Measurements from ENCODE around the gene AQP11. TPM values are rescaled to one million over a fixed set of nuclear protein-coding genes. Genes with fewer than 3 reads are reported as not detected.

AQP11 gene
- total and polyA plus RNA-seq, 2 of the 4 experiments (the other 2 are of a cell fraction): 1.1 TPM

GRCh38 chr11:77593883-77594282, 4.1 kb downstream of the AQP11 start:
- ChIA-PET CTCF (interaction anchor here (0.6 to 1.5 kb wide), 2 partner anchors 11 to 322 kb away, joined by 4 to 5 read pairs; no protein-coding TSS in a partner anchor), POLR2A (ENCODE audit: unreplicated experiment) (no interaction called here)

More at GRCh38 chr11:77593883-77594282, 4.1 kb downstream of the AQP11 start:
- Histone ChIP-seq H4K20me1 (ENCODE audit: insufficient read depth, low read length) (no peaks in the 10 kb centered on the region), H4K8ac (ENCODE audit: low read depth in 2 of 2, low read length in 2 of 2) (no peak overlapping the region), H3K14ac (replicated peaks; ENCODE audit: low read depth, low read length) (no peak overlapping the region), H3K27me3 (ENCODE audit: control insufficient read depth, insufficient read depth, low read length) (no peaks in the 10 kb centered on the region), H3K79me1 (ENCODE audit: low read depth in 1 of 2, low read length in 2 of 2) (0 out of 4 replicates have a peak, but pooled peaks cover 0 to 5% of the 10 kb centered on the region in 2 experiments), H3K4ac (ENCODE audit: low read depth, low read length) (no peak overlapping the region), H3K9me3 (ENCODE audit: control insufficient read depth, insufficient read depth, low read length) (no peaks in the 10 kb centered on the region), H3K9me1 (ENCODE audit: insufficient read depth, low read length) (no peaks in the 10 kb centered on the region; the same call in 1 of the 2 replicates), H3K36me3 (ENCODE audit: control insufficient read depth, insufficient read depth, low read length) (no peaks in the 10 kb centered on the region), H3K4me2 (ENCODE audit: low read depth, low read length) (no peak overlapping the region), H2AK5ac (ENCODE audit: low read depth, low read length) (no peak overlapping the region), H3K56ac (ENCODE audit: extremely low read depth, insufficient read depth, low read length) (no peak overlapping the region), H4K91ac (ENCODE audit: insufficient read depth, low read depth, low read length) (no peak overlapping the region), H2BK5ac (ENCODE audit: low read depth, low read length, poor library complexity, severe bottlenecking) (no peak overlapping the region), H2AK9ac (replicated peaks; ENCODE audit: low read depth, low read length, poor library complexity) (no peak overlapping the region), H3K9ac (ENCODE audit: low read depth, low read length) (no peak overlapping the region), H2BK15ac (ENCODE audit: low read depth, low read length) (no peak overlapping the region), H3K23ac (ENCODE audit: low read depth, low read length) (no peak overlapping the region), H3K4me1 (ENCODE audit: control insufficient read depth, insufficient read depth, low read length) (peaks cover 2% of the 10 kb centered on the region; the same call in 1 of the 2 replicates), H4K5ac (ENCODE audit: low read depth, low read length) (no peak overlapping the region), H2BK20ac (ENCODE audit: low read depth, low read length) (no peak overlapping the region), H2AFZ (replicated peaks; ENCODE audit: low read length, poor library complexity) (no peak overlapping the region), H3K18ac (ENCODE audit: low read depth, low read length) (no peak overlapping the region), H3K27ac (ENCODE audit: insufficient read depth, low read length) (no peak overlapping the region), H2BK120ac (ENCODE audit: low read depth, low read length) (no peak overlapping the region), H3K4me3 (ENCODE audit: insufficient read depth, low read depth, low read length) (no peak overlapping the region)
- TF ChIP-seq CEBPB (IDR thresholded peaks at IDR 0.05; ENCODE audit: low read depth, low read length): no peak
- no peak for TF ChIP-seq POLR2A (IDR thresholded peaks at IDR 0.05; ENCODE audit: low read depth, low read length)
- dilution Hi-C loops (cut with HindIII; ENCODE audit: low sequenced_read_pairs, unreplicated experiment) (no loop called here), intact Hi-C loops (cut with micrococcal nuclease) (no loop called here), in situ Hi-C loops (cut with MboI; ENCODE audit: low sequenced_read_pairs) (no loop called here)
- no peak for ATAC-seq (ENCODE audit: low read depth)
- no peak for DNase-seq
- no TSS peak for BruUV-seq (replicated peaks)
